GM18498 (cell line): ENCODE measurements around the gene GLYR1.

Source experiments
- ATAC-seq: cut with Tn5 transposase; IDR thresholded peaks from one replicate; pipeline ENCODE4 v1.9.1; 2021; ENCODE audit warnings: mild to moderate bottlenecking, moderate library complexity; ENCODE audit not compliant: unreplicated experiment

GLYR1 gene

GRCh38 chr16:4850211-4850610 lies 3.1 kb upstream of the GLYR1 start:
- no peak for ATAC-seq

GRCh38 chr16:4847774-4848587 lies 893 bp upstream of the GLYR1 start:
- peak; percentile 17 for ATAC-seq

GRCh38 chr16:4846503-4846900 lies 586 bp downstream of the GLYR1 start:
- peak; percentile 29 for ATAC-seq

- ATAC-seq: no peak
These were observed 6.1 kb downstream of the GLYR1 start for GRCh38 chr16:4840984-4841383.

GRCh38 chr16:4839942-4840341 lies 7.1 kb downstream of the GLYR1 start:
- ATAC-seq: no peak

GRCh38 chr16:4837733-4838501 lies 9.2 kb downstream of the GLYR1 start:
- ATAC-seq: no peak

- no peak for ATAC-seq
These were observed 10.4 kb downstream of the GLYR1 start for GRCh38 chr16:4836727-4837126.

- ATAC-seq: no peak
These were observed 13.5 kb downstream of the GLYR1 start for GRCh38 chr16:4833584-4833983.

GRCh38 chr16:4832698-4833343 lies 14.3 kb downstream of the GLYR1 start:
- ATAC-seq: no peak

GRCh38 chr16:4831616-4832015 lies 15.5 kb downstream of the GLYR1 start:
- no peak for ATAC-seq

GRCh38 chr16:4830408-4830807 lies 16.7 kb downstream of the GLYR1 start:
- no peak for ATAC-seq

- ATAC-seq: no peak
These were observed 18.3 kb downstream of the GLYR1 start for GRCh38 chr16:4828567-4829321.

GRCh38 chr16:4826980-4827379 lies 20.1 kb downstream of the GLYR1 start:
- no peak for ATAC-seq

- no peak for ATAC-seq
These were observed 20.6 kb downstream of the GLYR1 start for GRCh38 chr16:4826526-4826925.

GRCh38 chr16:4825196-4825595 lies 21.9 kb downstream of the GLYR1 start:
- ATAC-seq: no peak

- no peak for ATAC-seq
These were observed 26.4 kb downstream of the GLYR1 start for GRCh38 chr16:4820652-4821051.

- no peak for ATAC-seq
These were observed 32.4 kb downstream of the GLYR1 start for GRCh38 chr16:4814542-4815173.

GRCh38 chr16:4814046-4814445 lies 33.0 kb downstream of the GLYR1 start:
- ATAC-seq: no peak

GRCh38 chr16:4813251-4814003 lies 33.7 kb downstream of the GLYR1 start:
- ATAC-seq: no peak

- ATAC-seq: no peak
These were observed 35.3 kb downstream of the GLYR1 start for GRCh38 chr16:4811773-4812172.
